A549 (cell line): Measurements from ENCODE around the gene APBB3. TPM values are rescaled to one million over a fixed set of nuclear protein-coding genes. Genes with fewer than 3 reads are reported as not detected.

Source experiments
- ATAC-seq, 2 experiments: fragments of 200-7000 bp in 1 of 2; fragments of >200 bp in 1 of 2; cut with Nextera tagmentation in 1 of 2; cut with Tn5 transposase in 1 of 2; 3 replicates each; pipeline versions ENCODE4 v1.8.0 to v1.9.1; 2018 to 2020; ENCODE audit warnings: mild to moderate bottlenecking in 1 of 2, moderate library complexity in 1 of 2
- CTCF ChIA-PET: fragments of 300-600 bp; sonication (Branson Sonifier 250); formaldehyde crosslinking; extraction: SDS; loops from one replicate; lab custom pipeline; 2021; ENCODE audit warnings: antibody characterized with exemption, inconsistent platforms; lab: Yijun Ruan, JAX
- POLR2A ChIA-PET: fragments of 350-600 bp; formaldehyde crosslinking; extraction: SDS; loops from one replicate; lab custom pipeline; 2021; ENCODE audit warnings: antibody characterized with exemption, inconsistent platforms; lab: Yijun Ruan, JAX
- DNase-seq, 2 experiments: peaks; one replicate each; pipeline versions ENCODE4 v3.0.0 to v3.0.0-alpha.2; 2011 to 2016; ENCODE audit warnings: low read depth in 1 of 2, low spot score in 1 of 2
- FAIRE-seq: peaks from 2 replicates; lab custom pipeline; 2011; peaks lifted over from hg19 to GRCh38; lab: Jason Lieb, UNC
- H3K27ac ChIP-seq, 2 experiments: fragments of >200 bp; sonication (Bioruptor Twin); formaldehyde crosslinking; 3 replicates each; pipeline ENCODE4 v1.5.1; 2016 to 2017
- H3K4me1 ChIP-seq: fragments of >200 bp; sonication (Bioruptor Twin); formaldehyde crosslinking; 3 replicates; pipeline ENCODE4 v1.6.1; 2016
- H3K4me2 ChIP-seq: fragments of >200 bp; sonication (Bioruptor Twin); formaldehyde crosslinking; 3 replicates; pipeline ENCODE4 v1.6.1; 2016
- H3K4me3 ChIP-seq: fragments of >200 bp; sonication (Bioruptor Twin); formaldehyde crosslinking; 3 replicates; pipeline ENCODE4 v1.5.1; 2016
- H3K9me3 ChIP-seq: fragments of >200 bp; sonication (Bioruptor Twin); formaldehyde crosslinking; 3 replicates; pipeline ENCODE4 v1.6.1; 2016
- ATOH8 ChIP-seq: fragments of 250-450 bp; sonication (Bioruptor Pico); IDR thresholded peaks from 2 replicates; pipeline ENCODE4 v1.5.0; 2020; ENCODE audit warnings: low read depth, mild to moderate bottlenecking, moderate library complexity
- BHLHE40 ChIP-seq: IDR thresholded peaks from 2 replicates; pipeline ENCODE4 v1.6.1; 2012; ENCODE audit warnings: low read depth, low read length, inconsistent platforms
- CHD4 ChIP-seq: fragments of 200-600 bp; sonication (generic); IDR thresholded peaks from 2 replicates; pipeline ENCODE4 v1.6.1; 2016; ENCODE audit warnings: antibody characterized with exemption, mild to moderate bottlenecking, borderline replicate concordance
- E2F6 ChIP-seq: IDR thresholded peaks from 2 replicates; pipeline ENCODE4 v1.6.1; 2012; ENCODE audit warnings: low read depth, borderline replicate concordance
- EHF ChIP-seq: fragments of 250-450 bp; sonication (Bioruptor Pico); IDR thresholded peaks from 2 replicates; pipeline ENCODE4 v1.5.0; 2020; ENCODE audit warnings: mild to moderate bottlenecking
- FOSB ChIP-seq: fragments of 250-450 bp; sonication (Bioruptor Pico); IDR thresholded peaks from 2 replicates; pipeline ENCODE4 v1.5.0; 2020; ENCODE audit warnings: mild to moderate bottlenecking, moderate library complexity
- HES2 ChIP-seq: fragments of >200 bp; sonication (Bioruptor Twin); formaldehyde crosslinking; IDR thresholded peaks from 2 replicates; pipeline ENCODE4 v1.6.1; 2016
- HOXB13 ChIP-seq: fragments of 250-450 bp; sonication (Bioruptor Pico); IDR thresholded peaks from 2 replicates; pipeline ENCODE4 v1.5.0; 2020; ENCODE audit warnings: low read depth, mild to moderate bottlenecking, moderate library complexity
- JUN ChIP-seq, 2 experiments: fragments of >200 bp; sonication (Bioruptor Twin); formaldehyde crosslinking; IDR thresholded peaks; 2 replicates in 1 of 2; 3 replicates in 1 of 2; pipeline ENCODE4 v1.6.1; 2016 to 2017
- KDM5A ChIP-seq: fragments of 200-600 bp; sonication (generic); IDR thresholded peaks from 2 replicates; pipeline ENCODE4 v1.6.1; 2016; ENCODE audit warnings: antibody characterized with exemption, mild to moderate bottlenecking
- PBX3 ChIP-seq: IDR thresholded peaks from 2 replicates; pipeline ENCODE4 v1.6.1; 2012
- POLR2AphosphoS2 ChIP-seq: conservative IDR thresholded peaks from 2 replicates; pipeline ENCODE4 v1.6.1; 2012; ENCODE audit warnings: low read length, improper control_type of control experiment, inconsistent platforms
- RARB ChIP-seq: fragments of 250-450 bp; sonication (Bioruptor Pico); IDR thresholded peaks from 2 replicates; pipeline ENCODE4 v1.8.0; 2021; ENCODE audit warnings: mild to moderate bottlenecking, moderate library complexity
- RCOR1 ChIP-seq: fragments of 150-350 bp; IDR thresholded peaks from 2 replicates; pipeline ENCODE4 v1.6.1; 2014; ENCODE audit warnings: antibody characterized with exemption, low read length, low read depth
- REST ChIP-seq: fragments of 200-600 bp; sonication (generic); IDR thresholded peaks from 2 replicates; pipeline ENCODE4 v1.6.1; 2016; ENCODE audit warnings: antibody characterized with exemption, mild to moderate bottlenecking, moderate library complexity
- USF2 ChIP-seq: fragments of 450-650 bp; IDR thresholded peaks from 2 replicates; pipeline ENCODE4 v1.6.1; 2014; ENCODE audit warnings: antibody characterized with exemption
- ZC3H11A ChIP-seq: fragments of 450-650 bp; IDR thresholded peaks from 2 replicates; pipeline ENCODE4 v1.6.1; 2014; ENCODE audit warnings: antibody characterized with exemption, mild to moderate bottlenecking
- WGBS: methylation state at CpG from one replicate; pipeline ENCODE4 v1.1.6; 2017; ENCODE audit errors: missing lambda C conversion rate; 5-methylcytosine and 5-hydroxymethylcytosine counted together
- polyA plus RNA-seq, 4 experiments: library from polyadenylated mRNA; depleted of rRNA in 3 of 4; stranded (reverse); fragments of >200 nt; fragmentation: RNase III in 1 of 4; extraction: RNeasy Plus Mini Kit Qiagen cat#74134 plus additional on column Dnase treatment in 1 of 4; gene quantifications; 2 replicates in 3 of 4; 3 replicates in 1 of 4; pipeline ENCODE4 v1.2.3, GENCODE V29; 2011 to 2017

Gene APBB3
- polyA plus RNA-seq, 2 of the 4 experiments (the other 2 are of a cell fraction): 9.4 to 11.7 TPM

- TF ChIP-seq REST: no peak
- TF ChIP-seq E2F6: no peak
- no peak for TF ChIP-seq ATOH8 (CRISPR knock-in tag)
- TF ChIP-seq HOXB13 (CRISPR knock-in tag): no peak
- TF ChIP-seq KDM5A: no peak
- TF ChIP-seq BHLHE40: no peak
- no peak for TF ChIP-seq JUN (IDR thresholded peaks at IDR 0.05)
- no peak for TF ChIP-seq PBX3
- TF ChIP-seq HES2: no peak
- TF ChIP-seq RARB (CRISPR knock-in tag): no peak
- no peak for TF ChIP-seq EHF (CRISPR knock-in tag)
Measured at GRCh38 chr5:140567871-140568270, 3.5 kb upstream of the APBB3 start (continued).

GRCh38 chr5:140567136-140567818, 2.9 kb upstream of the APBB3 start:
- no peak for ATAC-seq
- no peak for FAIRE-seq
- no peak overlapping the region for H3K4me2 ChIP-seq
- H3K4me1 ChIP-seq: peaks cover 18% of the 10 kb centered on the region
- no peak for DNase-seq
- TF ChIP-seq BHLHE40 (no peak), EHF (CRISPR knock-in tag) (no peak), USF2 (no peak), HES2 (no peak), RCOR1 (no peak), POLR2AphosphoS2 (no peak), FOSB (CRISPR knock-in tag) (no peak), CHD4 (no peak), ZC3H11A (no peak), E2F6 (no peak)
- TF ChIP-seq, all 56 proteins: peak for 0
- Histone ChIP-seq H3K27ac (no peak overlapping the region), H3K9me3 (no peaks in the 10 kb centered on the region), H3K4me3 (no peak overlapping the region)
- WGBS: 87% methylated on average over 20 of the region's 22 CpGs
- ChIA-PET CTCF (interaction anchor here (0.7 to 3.0 kb wide), 8 partner anchors 10 to 206 kb away, joined by 3 to 11 read pairs (median 3); partner anchors contain the start of genes SRA1 and TMCO6), POLR2A (interaction anchor here (1.0 kb wide), 1 partner anchor 10 kb away, joined by 3 read pairs; the partner anchor contains the start of gene SRA1)
